HG02610 (cell line): Measurements from ENCODE around the gene MPPED1.

Experiments
- ATAC-seq: cut with Tn5 transposase; IDR thresholded peaks from one replicate; pipeline ENCODE4 v1.9.1; 2021; ENCODE audit warnings: mild to moderate bottlenecking, moderate library complexity; ENCODE audit not compliant: unreplicated experiment

The MPPED1 gene

GRCh38 chr22:43411869-43412807 lies at the start of gene MPPED1:
Gene MPPED1 (plus strand): TSS chr22:43412014. CDS start chr22:43424986, 12,972 bp downstream.
- no peak for ATAC-seq

- no peak for ATAC-seq
Measured at GRCh38 chr22:43363315-43364168, 48.3 kb upstream of the MPPED1 start.

GRCh38 chr22:43364169-43364435 lies 47.7 kb upstream of the MPPED1 start:
- ATAC-seq: no peak

- ATAC-seq: no peak
Measured at GRCh38 chr22:43365715-43366440, 45.9 kb upstream of the MPPED1 start.

- ATAC-seq: no peak
Measured at GRCh38 chr22:43370036-43370435, 41.8 kb upstream of the MPPED1 start.

- ATAC-seq: no peak
Measured at GRCh38 chr22:43375951-43376455, 35.8 kb upstream of the MPPED1 start.

GRCh38 chr22:43376765-43377547 lies 34.9 kb upstream of the MPPED1 start:
- ATAC-seq: peak; percentile 72

GRCh38 chr22:43377548-43377895 lies 34.3 kb upstream of the MPPED1 start:
- no peak for ATAC-seq

GRCh38 chr22:43377896-43378704 lies 33.7 kb upstream of the MPPED1 start:
- peak; percentile 60 for ATAC-seq

GRCh38 chr22:43381693-43382092 lies 30.1 kb upstream of the MPPED1 start:
- ATAC-seq: no peak

GRCh38 chr22:43384863-43385262 lies 27.0 kb upstream of the MPPED1 start:
- ATAC-seq: no peak

GRCh38 chr22:43385770-43386641 lies 25.8 kb upstream of the MPPED1 start:
- peak; percentile 48 for ATAC-seq

- no peak for ATAC-seq
Measured at GRCh38 chr22:43387815-43388214, 24.0 kb upstream of the MPPED1 start.

- ATAC-seq: no peak
Measured at GRCh38 chr22:43388420-43388851, 23.4 kb upstream of the MPPED1 start.

GRCh38 chr22:43389227-43389836 lies 22.5 kb upstream of the MPPED1 start:
- no peak for ATAC-seq

GRCh38 chr22:43390166-43390565 lies 21.6 kb upstream of the MPPED1 start:
- no peak for ATAC-seq

GRCh38 chr22:43390872-43391271 lies 20.9 kb upstream of the MPPED1 start:
- ATAC-seq: no peak

GRCh38 chr22:43391306-43391705 lies 20.5 kb upstream of the MPPED1 start:
- no peak for ATAC-seq
